Mesodermal cell (in vitro differentiated cells): ENCODE measurements around the gene PRKD2.

Experiments used
- H3K27ac ChIP-seq: 2 replicates; pipeline ENCODE4 v1.7.0; 2013; ENCODE audit warnings: mild to moderate bottlenecking, low read depth, low read length, moderate library complexity; ENCODE audit not compliant: severe bottlenecking
- H3K36me3 ChIP-seq: 2 replicates; pipeline ENCODE4 v1.7.1; 2013; ENCODE audit warnings: mild to moderate bottlenecking, low read length, moderate library complexity; ENCODE audit not compliant: control insufficient read depth, insufficient read depth
- H3K4me1 ChIP-seq: one replicate; pipeline ENCODE4 v1.7.1; 2013; ENCODE audit warnings: mild to moderate bottlenecking, low read length; ENCODE audit not compliant: insufficient read depth, control insufficient read depth, poor library complexity, severe bottlenecking
- H3K4me3 ChIP-seq: 2 replicates; pipeline ENCODE4 v1.7.0; 2013; ENCODE audit warnings: low read length, control low read depth, mild to moderate bottlenecking; ENCODE audit not compliant: insufficient read depth, poor library complexity, severe bottlenecking; ENCODE audit errors: extremely low read depth
- H3K9me3 ChIP-seq: 2 replicates; pipeline ENCODE4 v1.7.1; 2013; ENCODE audit warnings: mild to moderate bottlenecking, low read length, moderate library complexity; ENCODE audit not compliant: control insufficient read depth
- WGBS, 2 experiments: methylation state at CpG; one replicate each; pipeline ENCODE4 v1.1.5; 2013; ENCODE audit warnings: missing lambda C conversion rate in 2 of 2; ENCODE audit not compliant: insufficient coverage in 2 of 2; 5-methylcytosine and 5-hydroxymethylcytosine counted together

The PRKD2 gene

DNA sequence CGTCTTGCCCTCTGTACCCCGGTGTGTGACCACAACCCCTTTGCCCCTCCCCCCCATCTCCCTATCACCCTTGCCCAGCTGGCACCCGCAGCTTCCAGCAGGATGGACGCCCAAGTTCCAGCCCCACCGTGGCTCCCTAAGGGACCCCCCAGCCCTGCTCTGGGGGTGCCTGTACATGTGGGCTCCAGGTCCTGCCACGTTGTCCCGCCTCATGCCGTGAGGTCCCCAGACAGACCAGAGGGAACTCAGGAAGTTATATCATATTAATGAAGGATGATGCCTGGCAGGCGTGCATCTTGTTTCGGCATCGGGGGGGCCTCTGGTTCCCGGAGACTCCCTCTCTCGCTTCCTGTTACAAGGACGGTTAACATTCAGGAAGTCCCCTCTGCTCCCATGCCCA lies 90.5 kb downstream of the PRKD2 start:
- Histone ChIP-seq H3K4me3 (no peak overlapping the region), H3K4me1 (peaks cover 45% of the 10 kb centered on the region), H3K9me3 (no peaks in the 10 kb centered on the region), H3K27ac (no peak overlapping the region), H3K36me3 (no peaks in the 10 kb centered on the region)
- 79 to 91% methylated on average over 8 to 14 of the region's 14 CpGs for whole genome bisulfite sequencing, 2 experiments

DNA sequence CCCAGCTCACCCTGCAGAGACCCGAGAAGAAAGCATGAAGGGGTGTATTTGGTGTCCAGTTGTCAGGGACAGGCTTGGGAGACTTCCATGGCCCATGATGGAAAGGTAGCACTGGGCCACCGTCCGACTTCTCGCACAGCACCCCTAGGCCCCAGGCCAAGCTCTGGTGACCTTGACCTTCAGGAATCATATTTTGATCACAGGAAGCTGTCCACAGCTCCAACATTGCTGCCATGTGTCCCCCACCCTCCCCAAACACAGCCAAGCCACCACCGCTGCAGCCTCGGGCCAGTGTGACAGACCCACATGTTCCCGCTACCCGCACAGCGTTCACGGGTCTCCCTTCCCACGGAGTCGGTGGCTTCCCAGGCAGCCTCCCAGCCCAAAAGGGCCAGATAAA lies 91.2 kb downstream of the PRKD2 start:
- Histone ChIP-seq H3K4me1 (peaks cover 45% of the 10 kb centered on the region), H3K36me3 (no peaks in the 10 kb centered on the region), H3K4me3 (no peak overlapping the region), H3K27ac (peak overlapping the region; percentile 79), H3K9me3 (no peaks in the 10 kb centered on the region)
- 93 to 94% methylated on average over 11 to 12 of the region's 12 CpGs for WGBS, 2 experiments

GRCh38 chr19:46624958-46625661 lies 91.8 kb downstream of the PRKD2 start, which contains the start of gene PTGIR:
PTGIR (minus strand) TSS chr19:46625089; CDS start chr19:46624225, 864 bp downstream.
- WGBS, 2 experiments, result 58 to 60% methylated on average over 9 to 12 of the region's 13 CpGs
- Histone ChIP-seq H3K27ac (peak within 1 kb of the TSS; percentile 79), H3K9me3 (no peaks in the 10 kb centered on the region), H3K4me1 (peaks cover 48% of the 10 kb centered on the region), H3K36me3 (no peaks in the 10 kb centered on the region), H3K4me3 (peak within 1 kb of the TSS; percentile 11)
